Measurements from ENCODE around the gene PFDN6.

PFDN6 gene

DNA sequence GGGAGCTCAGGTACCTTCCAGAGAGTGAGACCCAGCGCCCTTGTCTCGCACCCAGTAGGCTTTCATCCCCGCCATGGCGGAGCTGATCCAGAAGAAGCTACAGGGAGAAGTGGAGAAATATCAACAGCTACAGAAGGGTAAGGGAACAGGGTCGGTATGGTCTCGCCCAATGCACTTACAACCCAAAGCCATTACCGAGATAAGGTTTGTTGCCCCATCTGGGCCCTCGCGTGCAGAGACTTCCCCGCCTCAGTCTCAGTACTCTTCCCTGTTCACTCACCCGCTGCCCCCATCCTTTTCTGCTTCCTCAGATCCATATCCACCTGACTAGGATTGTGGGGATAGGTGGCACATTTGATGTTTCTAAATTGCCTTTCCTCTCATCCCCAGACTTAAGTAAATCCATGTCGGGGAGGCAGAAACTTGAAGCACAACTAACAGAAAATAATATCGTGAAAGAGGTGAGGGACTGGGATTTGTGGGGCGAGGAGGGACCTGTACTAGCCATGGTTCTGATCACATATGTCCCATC lies 449 bp downstream of the PFDN6 start:
- no peak for DNase-seq
- in situ Hi-C loops (cut with HindIII; ENCODE audit: low pct_ligation_motif_present, low pct_unique_long_range_greater_than_20kb, low sequenced_read_pairs), result no loop called here

DNA sequence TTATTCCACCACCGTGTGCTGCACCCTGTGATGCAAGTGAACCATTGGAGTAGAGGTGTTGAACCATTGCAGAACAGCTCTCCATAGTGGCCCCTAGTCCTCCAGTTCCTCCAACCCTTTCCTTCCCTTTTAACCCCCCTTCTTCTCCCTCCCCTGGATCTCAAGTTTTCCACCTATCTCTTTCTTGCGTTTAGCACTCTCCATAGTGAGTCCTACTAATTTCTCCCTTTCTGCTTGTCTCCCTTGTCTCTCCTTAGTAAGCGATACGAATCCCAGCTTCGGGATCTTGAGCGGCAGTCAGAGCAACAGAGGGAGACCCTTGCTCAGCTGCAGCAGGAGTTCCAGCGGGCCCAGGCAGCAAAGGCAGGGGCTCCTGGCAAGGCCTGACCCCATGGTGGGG lies 1.1 kb downstream of the PFDN6 start:
- no peak for DNase-seq
- in situ Hi-C loops (cut with HindIII; ENCODE audit: low pct_ligation_motif_present, low pct_unique_long_range_greater_than_20kb, low sequenced_read_pairs), result no loop called here

DNA sequence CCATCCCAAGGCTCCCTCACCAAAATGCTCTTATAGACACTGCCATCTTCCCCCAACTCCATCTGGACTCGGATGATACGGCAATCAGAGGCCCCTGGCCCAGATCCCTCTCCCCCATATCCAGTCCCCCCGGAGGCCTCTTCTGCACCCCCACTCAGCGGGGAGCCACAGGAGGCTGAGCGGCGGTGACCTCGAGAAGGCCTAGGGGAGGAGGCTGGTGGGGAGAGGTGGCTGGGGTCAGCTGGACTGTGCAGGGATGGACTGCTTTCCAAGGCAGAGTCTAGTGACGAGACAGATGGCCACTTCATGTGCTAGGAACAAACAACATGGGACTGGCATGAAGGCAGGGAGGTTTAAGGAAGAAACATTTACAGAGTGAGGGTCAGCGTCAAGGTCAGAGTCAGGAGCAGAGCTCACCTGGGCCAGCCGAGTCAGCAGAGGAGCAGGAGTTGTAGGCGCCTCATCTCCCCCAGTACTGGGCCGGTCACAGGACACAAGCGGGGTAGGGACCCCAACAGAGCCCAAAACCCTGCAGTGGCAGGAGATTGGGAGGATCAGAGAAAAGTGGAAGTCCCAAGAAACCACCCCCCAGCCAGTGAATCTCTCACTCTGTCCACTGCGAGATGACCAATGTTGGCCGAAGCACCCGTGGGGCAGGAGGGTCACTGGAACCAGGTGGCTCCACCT lies 3.7 kb downstream of the PFDN6 start:
- in situ Hi-C loops (cut with HindIII; ENCODE audit: low pct_ligation_motif_present, low pct_unique_long_range_greater_than_20kb, low sequenced_read_pairs), result no loop called here
- no peak for DNase-seq

DNA sequence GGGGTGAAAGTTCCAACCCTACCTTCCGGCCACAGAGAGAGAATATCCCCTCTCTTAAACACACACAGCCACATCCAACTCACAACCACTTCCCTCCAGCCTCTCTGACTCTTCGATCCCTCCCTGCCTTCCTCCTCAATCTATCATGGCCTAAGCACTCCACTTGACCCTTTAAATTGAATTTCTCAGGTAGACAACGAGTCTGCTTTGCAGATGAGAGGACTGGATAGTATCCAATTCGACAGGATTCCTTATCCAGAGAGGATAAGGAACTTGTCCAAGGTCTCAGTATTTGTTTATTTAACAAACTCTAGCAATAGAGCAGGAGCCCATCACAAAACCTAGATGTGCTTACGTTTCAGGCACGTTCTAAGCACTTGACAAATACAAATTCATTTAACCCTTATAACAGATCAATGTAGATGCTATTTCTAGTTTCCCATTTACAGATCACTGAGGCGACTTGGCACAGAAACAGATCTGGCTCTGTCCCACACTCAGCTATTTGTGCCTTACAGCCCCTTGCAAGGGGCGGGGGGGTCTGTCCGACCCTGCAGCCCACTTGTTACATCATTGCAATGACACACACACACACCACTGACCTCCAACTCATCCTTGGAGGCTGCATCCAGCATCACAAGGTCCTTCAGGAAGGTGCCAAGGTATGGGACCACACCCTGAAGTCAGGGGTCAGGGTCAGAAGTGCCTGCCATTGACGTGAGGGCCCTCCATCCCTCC lies 4.9 kb downstream of the PFDN6 start:
- DNase-seq, result no peak
- in situ Hi-C loops (cut with HindIII; ENCODE audit: low pct_ligation_motif_present, low pct_unique_long_range_greater_than_20kb, low sequenced_read_pairs), result no loop called here

DNA sequence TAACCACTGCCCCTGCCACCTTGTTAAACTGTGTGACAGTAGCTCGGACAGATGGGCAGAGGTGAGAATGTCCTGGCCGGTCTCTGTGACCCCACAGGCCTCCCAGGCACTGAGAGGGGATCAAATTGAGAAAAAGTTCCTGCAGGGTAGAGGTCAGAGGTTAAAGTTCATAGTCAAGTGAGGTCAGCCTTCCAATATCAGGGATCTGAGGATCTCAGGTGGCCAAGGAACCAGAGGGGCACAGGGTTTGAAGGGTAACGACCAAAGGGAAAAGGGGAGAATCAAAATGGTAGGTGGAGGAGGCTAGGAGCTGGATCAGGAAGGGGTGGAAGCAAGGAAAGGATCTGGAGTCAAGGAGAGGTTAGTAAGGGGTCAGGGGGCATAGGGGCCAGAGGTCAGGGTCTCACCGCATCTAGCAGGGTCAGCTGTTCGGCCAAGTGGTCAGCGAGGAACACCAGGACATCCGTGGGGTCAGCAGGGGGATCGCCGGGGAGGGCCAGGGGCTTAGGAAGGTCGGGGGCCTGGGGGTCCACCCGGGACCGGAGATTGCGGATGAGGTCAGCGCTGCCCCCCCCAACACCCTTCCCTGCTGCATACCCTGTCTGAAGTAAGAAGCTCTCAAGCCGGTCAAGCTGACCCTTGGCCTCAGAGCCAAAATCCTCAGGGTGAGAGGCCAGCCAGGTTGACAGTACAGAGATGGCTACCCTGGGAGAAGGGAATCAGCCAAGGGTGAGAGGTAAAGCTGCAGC lies 6.4 kb downstream of the PFDN6 start:
- in situ Hi-C loops (cut with HindIII; ENCODE audit: low pct_ligation_motif_present, low pct_unique_long_range_greater_than_20kb, low sequenced_read_pairs), result no loop called here

DNA sequence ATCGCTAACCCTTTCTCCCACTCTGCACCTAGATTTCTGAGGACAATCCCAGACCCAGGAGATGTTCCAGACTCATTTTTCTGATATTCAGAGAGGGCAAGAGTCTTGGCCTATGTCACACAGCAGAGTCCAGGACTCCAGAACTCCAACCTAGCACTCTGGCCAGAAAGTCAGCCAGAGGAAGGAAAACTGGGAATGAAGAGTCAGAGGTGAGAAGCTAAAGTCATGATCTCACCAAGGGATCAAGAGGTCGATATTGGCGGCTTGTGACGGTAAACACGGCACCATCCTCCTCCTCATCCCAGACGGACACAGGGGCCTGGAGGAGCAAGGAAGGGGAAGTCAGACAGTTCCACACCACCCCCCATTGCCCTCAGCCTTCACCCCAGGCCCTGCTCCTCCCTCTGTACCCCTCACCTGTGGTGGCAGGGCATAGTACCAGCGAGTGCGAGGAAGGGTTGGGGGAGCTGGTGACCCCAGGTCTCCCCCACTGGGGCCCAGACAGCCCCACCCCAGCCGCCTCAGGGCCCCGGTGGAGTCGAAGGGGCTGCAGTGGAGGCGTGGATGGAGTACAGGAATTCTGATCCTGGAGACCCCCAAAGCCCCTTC lies 7.5 kb downstream of the PFDN6 start:
- no peak for DNase-seq
- in situ Hi-C loops (cut with HindIII; ENCODE audit: low pct_ligation_motif_present, low pct_unique_long_range_greater_than_20kb, low sequenced_read_pairs), result no loop called here

More for the DNA sequence above, 6.4 kb downstream of the PFDN6 start:
- no peak for DNase-seq

DNA sequence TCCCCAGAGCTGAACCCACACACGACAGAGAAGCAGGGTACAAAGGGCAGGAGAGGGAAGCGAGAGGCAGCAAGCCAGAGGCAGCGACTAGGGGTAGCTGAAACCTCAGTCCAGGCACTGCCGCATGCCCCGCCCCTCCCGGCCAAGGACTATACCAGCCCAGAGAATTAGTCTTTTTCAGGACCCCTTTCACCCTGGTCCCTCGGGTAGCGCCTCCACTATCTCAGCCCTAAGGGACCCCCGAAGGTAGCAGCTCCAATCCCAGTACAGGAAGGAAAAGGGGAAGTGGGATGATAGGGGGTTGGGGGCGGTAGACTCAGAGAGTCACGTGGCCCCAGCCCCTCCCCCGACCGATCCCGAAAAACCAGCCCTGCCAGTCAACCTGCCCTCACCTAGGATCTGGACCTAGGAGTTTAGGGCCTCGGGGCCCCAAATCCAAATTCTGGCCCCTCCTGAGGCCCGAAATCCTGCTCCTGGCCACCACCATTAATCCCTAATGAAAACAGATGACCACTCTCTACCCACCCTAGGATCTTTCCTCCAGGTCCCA lies 8.1 kb downstream of the PFDN6 start:
- in situ Hi-C loops (cut with HindIII; ENCODE audit: low pct_ligation_motif_present, low pct_unique_long_range_greater_than_20kb, low sequenced_read_pairs), result no loop called here
- DNase-seq, result no peak

DNA sequence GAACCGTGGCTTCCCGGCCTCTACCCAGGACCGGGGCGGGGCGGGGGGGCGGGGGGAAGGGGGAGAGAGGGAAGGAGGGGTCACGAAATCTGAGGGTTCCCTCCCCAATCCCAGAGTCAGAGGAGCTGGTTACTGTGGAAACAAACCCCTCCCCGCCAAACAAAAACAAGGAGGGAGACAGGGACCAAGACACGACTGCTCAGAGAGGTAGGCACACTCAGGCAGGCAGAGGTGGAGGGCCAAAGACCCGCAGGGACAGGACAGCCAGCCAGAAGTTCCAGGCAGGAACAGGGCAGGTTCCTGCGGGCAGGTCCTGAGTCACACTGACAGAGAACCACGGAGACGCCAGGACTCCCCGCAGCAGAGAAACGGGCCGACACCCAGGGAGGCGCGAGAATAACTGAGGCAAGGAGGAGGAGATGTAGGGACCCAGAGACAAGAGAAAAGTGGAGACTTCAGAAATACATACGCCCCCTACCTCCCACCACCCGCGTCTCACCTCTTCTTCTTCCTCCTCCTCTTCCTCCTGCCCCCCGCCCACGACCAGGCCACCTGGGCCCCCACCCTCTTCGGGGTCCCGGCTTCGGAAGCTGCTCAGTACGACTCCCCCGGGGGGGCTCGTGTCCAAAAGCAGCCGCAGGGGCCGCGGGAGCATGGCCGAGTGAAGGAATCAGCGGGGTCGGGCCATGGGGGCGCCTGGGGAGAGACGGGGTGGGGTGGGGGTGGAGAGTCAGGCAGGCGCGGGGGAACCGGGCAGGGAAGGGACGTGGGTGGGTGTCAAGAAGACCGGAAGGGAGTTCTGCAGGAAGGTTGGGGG lies 8.8 kb downstream of the PFDN6 start:
- in situ Hi-C loops (cut with HindIII; ENCODE audit: low pct_ligation_motif_present, low pct_unique_long_range_greater_than_20kb, low sequenced_read_pairs), result no loop called here
- DNase-seq, result peak; percentile 78

DNA sequence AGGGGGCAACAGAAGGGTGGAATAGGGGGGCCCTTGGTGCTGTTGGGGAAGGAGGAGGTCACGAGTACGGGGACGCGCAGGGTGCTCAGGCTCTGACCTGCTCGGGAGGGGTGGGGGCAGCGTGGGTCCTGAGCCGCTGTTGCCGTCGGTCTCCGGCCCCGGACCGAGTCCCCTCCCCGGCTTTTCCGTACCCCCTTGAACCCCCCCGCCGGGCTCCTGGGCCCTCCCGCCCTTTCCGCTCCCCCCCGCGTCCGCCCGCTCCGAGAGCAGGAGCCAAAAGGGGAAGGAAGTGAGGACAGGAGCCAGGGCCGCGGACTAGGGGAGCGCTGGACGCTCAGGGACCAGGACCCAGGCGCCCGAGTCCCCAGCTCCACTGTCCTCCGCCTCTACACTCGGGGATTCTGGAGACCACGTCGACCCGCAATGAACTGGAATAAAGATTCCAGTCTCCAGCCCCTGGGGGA lies 9.4 kb downstream of the PFDN6 start, which contains the start of gene RGL2:
Gene RGL2 (minus strand): TSS at position 170 of the 464 bp plus-strand sequence. CDS start 332 bp downstream, outside the sequence.
- DNase-seq, result peak; percentile 56
- in situ Hi-C loops (cut with HindIII; ENCODE audit: low pct_ligation_motif_present, low pct_unique_long_range_greater_than_20kb, low sequenced_read_pairs), result no loop called here

DNA sequence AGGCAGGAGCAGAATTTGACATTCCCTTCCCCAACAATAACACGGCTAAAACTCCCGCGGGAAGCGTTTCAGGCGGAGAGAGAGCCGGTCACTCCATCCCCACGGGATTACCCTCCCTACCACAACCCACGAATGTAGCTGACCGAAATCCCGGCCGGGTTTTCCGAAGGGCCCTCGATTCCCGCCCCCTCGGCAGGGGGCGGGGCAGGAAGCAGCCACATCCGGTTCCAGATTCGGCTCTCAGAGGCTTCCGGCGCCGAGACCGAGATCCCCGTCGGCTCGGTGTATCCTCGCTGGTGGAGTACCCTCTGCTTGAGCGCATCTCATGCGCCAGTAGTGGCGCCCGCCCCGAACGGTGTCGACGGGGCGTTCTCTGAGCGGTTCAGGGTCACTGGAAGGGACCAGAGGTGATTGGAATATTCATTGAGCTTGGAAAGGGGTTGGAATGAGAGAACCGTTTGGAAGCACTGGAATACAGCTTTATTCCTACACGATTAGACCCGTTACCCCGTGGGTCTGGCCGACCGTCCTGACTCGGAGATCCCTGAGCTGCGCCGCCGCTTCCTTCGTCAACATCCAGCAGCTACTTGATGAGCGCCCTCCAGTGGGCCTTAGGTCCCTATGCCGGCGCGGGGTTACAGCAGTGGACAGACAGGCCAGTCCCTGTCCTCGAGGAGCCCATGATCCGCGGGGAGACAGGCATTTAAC lies 10.0 kb downstream of the PFDN6 start:
- in situ Hi-C loops (cut with HindIII; ENCODE audit: low pct_ligation_motif_present, low pct_unique_long_range_greater_than_20kb, low sequenced_read_pairs), result no loop called here
- DNase-seq, result peak; percentile 90

DNA sequence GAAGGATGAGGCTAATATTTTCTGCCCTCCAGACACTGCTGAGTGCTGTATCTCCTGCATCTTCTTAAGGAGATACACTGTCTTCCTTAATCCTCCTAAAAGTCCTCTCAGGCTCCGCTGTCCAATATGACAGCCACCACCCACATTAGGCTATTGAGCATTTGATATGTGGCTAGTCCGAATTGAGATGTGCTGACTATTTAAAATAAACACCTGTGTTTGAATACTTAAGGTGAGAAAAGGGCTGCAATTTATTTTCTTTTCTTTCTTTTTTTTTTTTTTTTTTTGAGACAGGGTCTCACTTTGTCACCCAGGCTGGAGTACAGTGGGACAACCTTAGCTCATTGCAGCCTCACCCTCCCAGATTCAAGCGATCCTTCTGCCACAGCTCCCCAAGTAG lies 12.5 kb downstream of the PFDN6 start:
- DNase-seq, result no peak
- in situ Hi-C loops (cut with HindIII; ENCODE audit: low pct_ligation_motif_present, low pct_unique_long_range_greater_than_20kb, low sequenced_read_pairs), result no loop called here

DNA sequence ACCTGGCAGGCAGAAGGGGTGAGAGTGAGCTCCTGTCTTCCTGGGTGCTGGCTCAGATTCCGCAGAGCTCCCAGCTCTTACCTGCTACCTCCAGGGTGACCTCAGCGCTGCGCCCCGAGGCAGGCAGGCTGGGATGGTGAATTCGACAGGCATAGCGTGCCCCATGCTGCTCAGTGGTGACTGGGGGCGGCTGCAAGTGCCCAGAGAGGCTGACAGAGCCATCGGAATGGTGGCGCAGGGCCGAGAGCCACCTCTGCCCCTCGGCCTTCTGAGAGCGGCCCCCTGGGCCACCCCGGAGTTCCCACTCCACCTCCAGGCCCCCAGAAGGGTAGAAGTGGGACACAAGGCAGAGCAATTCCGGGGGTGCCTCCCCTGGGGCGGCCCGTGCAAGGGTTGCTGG lies 14.8 kb downstream of the PFDN6 start:
- in situ Hi-C loops (cut with HindIII; ENCODE audit: low pct_ligation_motif_present, low pct_unique_long_range_greater_than_20kb, low sequenced_read_pairs), result no loop called here
- DNase-seq, result no peak

DNA sequence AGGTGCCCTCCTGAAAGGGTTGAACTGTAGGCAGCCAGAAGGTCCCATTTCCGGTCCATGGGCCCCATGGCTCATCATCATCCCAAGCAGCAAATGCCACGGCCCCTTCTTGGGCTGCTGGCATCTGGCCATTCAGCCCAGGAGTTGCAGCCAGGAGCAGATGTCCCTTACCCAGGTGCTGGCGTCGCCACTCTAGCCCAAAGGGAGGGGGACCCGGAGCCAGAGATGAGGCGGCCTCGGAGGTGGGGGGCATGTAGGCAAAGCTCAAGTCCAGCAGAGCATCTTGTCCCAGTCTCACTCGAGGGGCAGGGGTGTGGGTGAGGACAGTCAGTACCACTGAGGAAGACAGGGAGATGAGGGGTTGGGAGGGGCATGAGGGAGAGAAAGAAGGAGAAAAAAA lies 15.7 kb downstream of the PFDN6 start:
- in situ Hi-C loops (cut with HindIII; ENCODE audit: low pct_ligation_motif_present, low pct_unique_long_range_greater_than_20kb, low sequenced_read_pairs), result no loop called here

DNA sequence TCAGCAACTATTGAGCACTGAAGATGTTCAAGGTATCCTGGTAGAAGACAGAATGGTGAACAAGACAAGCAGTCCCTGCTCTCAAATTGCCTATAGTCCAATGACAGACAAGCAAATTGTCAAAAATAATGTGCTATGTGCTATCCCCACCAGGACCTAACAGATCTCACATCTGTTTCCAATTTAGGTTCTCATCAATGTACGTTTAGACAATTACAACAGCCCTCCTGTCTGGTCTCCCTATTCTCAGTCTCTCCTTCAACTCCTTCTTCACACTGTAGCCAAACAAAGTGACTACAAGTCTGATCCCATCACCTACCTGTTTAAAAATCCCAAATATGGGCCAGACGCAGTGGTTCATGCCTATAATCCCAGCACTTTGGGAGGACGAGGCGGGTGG lies 17.0 kb downstream of the PFDN6 start:
- no peak for DNase-seq
- in situ Hi-C loops (cut with HindIII; ENCODE audit: low pct_ligation_motif_present, low pct_unique_long_range_greater_than_20kb, low sequenced_read_pairs), result no loop called here

More for the DNA sequence above, 15.7 kb downstream of the PFDN6 start:
- DNase-seq, result no peak

DNA sequence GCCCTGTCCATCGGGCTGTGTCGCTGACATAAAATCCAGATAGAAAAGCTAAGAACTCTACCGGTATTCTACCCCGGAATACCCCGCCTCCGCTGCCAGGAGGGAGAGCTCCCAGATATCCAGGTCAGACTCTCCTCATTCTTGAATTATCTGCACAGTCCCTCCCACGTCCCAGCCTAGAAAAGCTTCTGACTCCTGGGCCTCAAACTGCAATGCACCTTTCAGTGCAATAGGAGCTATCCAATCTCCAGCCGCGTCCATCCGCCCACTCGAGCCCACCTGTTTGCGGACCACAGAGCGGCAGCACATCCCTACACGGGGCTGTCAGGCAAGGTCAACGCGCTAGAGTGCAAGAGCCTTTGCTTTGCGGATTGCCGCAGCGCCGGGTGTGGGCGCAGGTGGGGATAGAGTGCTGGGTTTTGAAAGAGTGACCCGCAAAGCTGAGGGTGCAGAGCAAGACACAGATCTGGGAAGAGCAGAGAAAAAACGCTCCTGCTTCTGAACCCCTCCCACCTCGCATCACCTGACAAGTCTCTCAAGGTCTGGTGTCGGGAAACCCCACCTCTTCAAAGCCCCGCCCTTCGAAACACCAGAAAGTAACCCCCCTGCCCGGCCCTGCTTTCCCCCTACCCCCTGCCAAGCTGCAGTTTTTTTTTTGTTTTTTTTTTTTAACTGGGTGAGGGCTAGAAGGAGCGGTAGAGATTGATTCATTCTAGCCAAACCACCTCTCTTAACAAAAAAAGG lies 23.1 kb downstream of the PFDN6 start:
- in situ Hi-C loops (cut with HindIII; ENCODE audit: low pct_ligation_motif_present, low pct_unique_long_range_greater_than_20kb, low sequenced_read_pairs), result no loop called here
- DNase-seq, result peak; percentile 83

DNA sequence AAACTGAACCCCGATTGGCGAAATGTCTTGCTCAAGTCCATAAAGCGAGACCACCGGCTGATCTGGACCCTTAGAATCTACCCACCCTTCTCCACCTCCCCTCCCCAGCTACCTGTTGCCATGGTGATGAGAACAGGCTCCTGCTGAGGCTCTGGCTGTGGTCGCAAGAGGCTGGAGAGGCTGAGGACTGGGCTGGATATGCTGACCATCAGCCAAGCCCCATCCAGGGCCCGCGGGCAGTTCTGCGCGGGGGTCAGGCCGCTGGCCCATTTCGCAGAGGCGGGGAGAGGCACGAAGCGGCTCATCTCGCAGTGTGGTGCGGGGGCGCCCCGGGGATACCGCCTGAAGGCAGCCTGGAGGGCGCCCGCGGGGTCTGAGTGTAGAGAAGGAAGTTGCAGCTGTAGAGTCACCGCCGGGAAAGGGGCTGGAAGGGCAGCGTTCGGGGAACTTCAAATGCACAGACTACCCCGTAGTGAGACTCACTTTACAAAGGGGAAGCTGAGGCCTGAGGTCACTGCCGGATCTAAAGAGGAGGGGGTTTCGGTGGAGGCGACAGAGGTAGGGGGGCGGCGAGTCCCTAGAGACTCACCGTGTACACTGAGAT lies 23.8 kb downstream of the PFDN6 start:
- in situ Hi-C loops (cut with HindIII; ENCODE audit: low pct_ligation_motif_present, low pct_unique_long_range_greater_than_20kb, low sequenced_read_pairs), result no loop called here
- no peak for DNase-seq
